RWPE1 (cell line): ENCODE measurements around the gene PPP1R3G.

ENCODE experiments used
- CTCF ChIA-PET: fragments of 350-600 bp; sonication (Branson Sonifier 250); formaldehyde crosslinking; extraction: SDS; loops from one replicate; lab custom pipeline; 2021; lab: Yijun Ruan, JAX
- POLR2A ChIA-PET: fragments of 400-600 bp; formaldehyde crosslinking; extraction: SDS; loops from one replicate; lab custom pipeline; 2020; ENCODE audit warnings: antibody characterized with exemption; ENCODE audit not compliant: low non-redundant PET; lab: Yijun Ruan, JAX
- DNase-seq: peaks from one replicate; pipeline ENCODE4 v3.0.0; 2012; ENCODE audit warnings: low spot score
- H3K27ac ChIP-seq: fragments of 450-650 bp; 2 replicates; pipeline ENCODE4 v1.5.1; 2017
- CTCF ChIP-seq: fragments of 450-650 bp; conservative IDR thresholded peaks from 2 replicates; pipeline ENCODE4 v1.5.1; 2017; ENCODE audit warnings: low read depth, mild to moderate bottlenecking

PPP1R3G gene

GRCh38 chr6:5082487-5083306 is 2.4 kb upstream of the PPP1R3G start:
- POLR2A ChIA-PET = no interaction called here
- CTCF ChIA-PET = interaction anchor here (0.6 kb wide), 1 partner anchor 1150 kb away, joined by 4 read pairs; no protein-coding TSS in a partner anchor
- DNase-seq = peak; percentile 96
- peak overlapping the region; percentile 77 for H3K27ac ChIP-seq
- TF ChIP-seq CTCF = no peak

GRCh38 chr6:5083307-5083583 is 1.9 kb upstream of the PPP1R3G start:
- peak overlapping the region; percentile 77 for H3K27ac ChIP-seq
- TF ChIP-seq CTCF = no peak
- ChIA-PET POLR2A (no interaction called here), CTCF (interaction anchor here (0.6 kb wide), 1 partner anchor 466 kb away, joined by 5 read pairs; no protein-coding TSS in a partner anchor)
- DNase-seq = no peak

- CTCF ChIA-PET = interaction anchor here (0.6 kb wide), 1 partner anchor 466 kb away, joined by 5 read pairs; no protein-coding TSS in a partner anchor
- no peak for DNase-seq
- no peak for TF ChIP-seq CTCF
- POLR2A ChIA-PET = no interaction called here
- H3K27ac ChIP-seq = peak overlapping the region; percentile 77
Measured at GRCh38 chr6:5083813-5084359, 1.3 kb upstream of the PPP1R3G start.

GRCh38 chr6:5084360-5084780 is 771 bp upstream of the PPP1R3G start:
- peak overlapping the region; percentile 77 for H3K27ac ChIP-seq
- DNase-seq = no peak
- TF ChIP-seq CTCF = no peak
- POLR2A ChIA-PET = no interaction called here
- CTCF ChIA-PET = no interaction called here

- TF ChIP-seq CTCF = no peak
- H3K27ac ChIP-seq = peak overlapping the region; percentile 77
- CTCF ChIA-PET = interaction anchor here (0.7 to 1.5 kb wide), 2 partner anchors 277 to 316 kb away, joined by 3 read pairs; no protein-coding TSS in a partner anchor
- no peak for DNase-seq
- POLR2A ChIA-PET = no interaction called here
Measured at GRCh38 chr6:5085648-5086293, 630 bp downstream of the PPP1R3G start.

GRCh38 chr6:5086294-5086890 is 1.3 kb downstream of the PPP1R3G start:
- POLR2A ChIA-PET = no interaction called here
- CTCF ChIA-PET = interaction anchor here (1.5 kb wide), 1 partner anchor 316 kb away, joined by 3 read pairs; no protein-coding TSS in a partner anchor
- no peak for DNase-seq

More at GRCh38 chr6:5086294-5086890, 1.3 kb downstream of the PPP1R3G start:
- H3K27ac ChIP-seq = no peak overlapping the region; the same call in 1 of the 2 replicates
- TF ChIP-seq CTCF = no peak
